Measurements from ENCODE around the gene ORC1.

The ORC1 gene

GRCh38 chr1:52366517-52366827, 37.8 kb downstream of the ORC1 start:
- Histone ChIP-seq H2BK12ac (ENCODE audit: low read length) (no peak overlapping the region), H2AFZ (ENCODE audit: low read length) (peak overlapping the region; percentile 97), H2BK5ac (ENCODE audit: low read length) (no peak overlapping the region), H3K36me3 (replicated peaks in 1 of 2; ENCODE audit: control insufficient read depth in 2 of 2, insufficient read depth in 2 of 2, low read length in 2 of 2) (peaks cover 11 to 44% of the 10 kb centered on the region in 2 donors), H4K8ac (ENCODE audit: low read depth, low read length) (no peak overlapping the region), H3K4ac (ENCODE audit: low read length) (no peak overlapping the region), H3K23ac (ENCODE audit: low read depth, low read length, poor library complexity) (no peak overlapping the region), H3K4me1 (ENCODE audit: control insufficient read depth in 2 of 2, insufficient read depth in 1 of 2, low read depth in 1 of 2, low read length in 2 of 2) (peaks cover 5 to 8% of the 10 kb centered on the region in 2 donors), H3K9me3 (replicated peaks in 1 of 2; ENCODE audit: control insufficient read depth in 2 of 2, insufficient read depth in 1 of 2, low read depth in 1 of 2, low read length in 2 of 2) (no peaks in the 10 kb centered on the region), H3K27ac (replicated peaks; ENCODE audit: low read length) (peak overlapping the region; percentile 79), H2AK5ac (ENCODE audit: low read depth, low read length) (no peak overlapping the region), H3K9ac (ENCODE audit: low read depth, low read length, poor library complexity) (no peak overlapping the region), H3K79me1 (ENCODE audit: low read depth, low read length) (peaks cover 10% of the 10 kb centered on the region), H3K27me3 (ENCODE audit: control insufficient read depth in 3 of 3, insufficient read depth in 3 of 3, low read depth in 1 of 3, low read length in 3 of 3) (no peaks in the 10 kb centered on the region), H2BK15ac (ENCODE audit: low read length) (no peak overlapping the region), H3K4me2 (ENCODE audit: insufficient read depth, low read length, poor library complexity, severe bottlenecking) (peak overlapping the region; percentile 53), H2BK120ac (ENCODE audit: low read depth, low read length) (no peak overlapping the region), H3K18ac (ENCODE audit: low read length) (no peak overlapping the region), H4K91ac (ENCODE audit: low read depth, low read length, poor library complexity) (no peak overlapping the region), H3K4me3 (ENCODE audit: low read length in 2 of 2) (peak overlapping the region; percentile 75 to 93), H3K14ac (ENCODE audit: low read length) (no peak overlapping the region)
- no peak for DNase-seq (ENCODE audit: low spot score)
- WGBS, 2 donors (ENCODE audit: extremely low coverage in 2 of 2, insufficient read length in 2 of 2, insufficient replicate concordance in 1 of 2): no CpG with 5 or more reads among the region's 8 CpGs

GRCh38 chr1:52365746-52366516, 38.3 kb downstream of the ORC1 start, which contains the start of gene CC2D1B:
Gene CC2D1B (minus strand): TSS chr1:52366205. CDS start chr1:52364620, 1,585 bp downstream.
- peaks cover 5 to 8% of the 10 kb centered on the region in 2 donors for H3K4me1 ChIP-seq (ENCODE audit: control insufficient read depth in 2 of 2, insufficient read depth in 1 of 2, low read depth in 1 of 2, low read length in 2 of 2)
- H3K9me3 ChIP-seq (replicated peaks in 1 of 2; ENCODE audit: control insufficient read depth in 2 of 2, insufficient read depth in 1 of 2, low read depth in 1 of 2, low read length in 2 of 2): no peaks in the 10 kb centered on the region
- H2BK120ac ChIP-seq (ENCODE audit: low read depth, low read length): no peak within 1 kb of the TSS
- H2BK15ac ChIP-seq (ENCODE audit: low read length): peak within 1 kb of the TSS; percentile 43
- peak within 1 kb of the TSS; percentile 99 for H3K9ac ChIP-seq (ENCODE audit: low read depth, low read length, poor library complexity)
- peaks cover 10% of the 10 kb centered on the region for H3K79me1 ChIP-seq (ENCODE audit: low read depth, low read length)
- no peaks in the 10 kb centered on the region for H3K27me3 ChIP-seq (ENCODE audit: control insufficient read depth in 3 of 3, insufficient read depth in 3 of 3, low read depth in 1 of 3, low read length in 3 of 3)
- H2AK5ac ChIP-seq (ENCODE audit: low read depth, low read length): peak within 1 kb of the TSS; percentile 81
- H3K36me3 ChIP-seq (replicated peaks in 1 of 2; ENCODE audit: control insufficient read depth in 2 of 2, insufficient read depth in 2 of 2, low read length in 2 of 2): peaks cover 16 to 44% of the 10 kb centered on the region in 2 donors
- H3K14ac ChIP-seq (ENCODE audit: low read length): peak within 1 kb of the TSS; percentile 94
- H3K27ac ChIP-seq (replicated peaks; ENCODE audit: low read length): peak within 1 kb of the TSS; percentile 79
- H2AFZ ChIP-seq (ENCODE audit: low read length): peak within 1 kb of the TSS; percentile 97
- peak within 1 kb of the TSS; percentile 98 for H3K23ac ChIP-seq (ENCODE audit: low read depth, low read length, poor library complexity)
- no CpG with 5 or more reads among the region's 92 CpGs for WGBS, 2 donors (ENCODE audit: extremely low coverage in 2 of 2, insufficient read length in 2 of 2, insufficient replicate concordance in 1 of 2)
- H3K4me2 ChIP-seq (ENCODE audit: insufficient read depth, low read length, poor library complexity, severe bottlenecking): peak within 1 kb of the TSS; percentile 92
- H4K91ac ChIP-seq (ENCODE audit: low read depth, low read length, poor library complexity): no peak within 1 kb of the TSS
- DNase-seq (ENCODE audit: low spot score): peak; percentile 98
- peak within 1 kb of the TSS; percentile 75 to 93 for H3K4me3 ChIP-seq (ENCODE audit: low read length in 2 of 2)
- peak within 1 kb of the TSS; percentile 98 for H3K18ac ChIP-seq (ENCODE audit: low read length)
- peak within 1 kb of the TSS; percentile 6 for H3K4ac ChIP-seq (ENCODE audit: low read length)
- peak within 1 kb of the TSS; percentile 85 for H2BK5ac ChIP-seq (ENCODE audit: low read length)
- H2BK12ac ChIP-seq (ENCODE audit: low read length): no peak within 1 kb of the TSS
- no peak within 1 kb of the TSS for H4K8ac ChIP-seq (ENCODE audit: low read depth, low read length)

- H3K4me3 ChIP-seq (ENCODE audit: low read length in 2 of 2): peak overlapping the region; percentile 75 to 93
- no CpG with 5 or more reads among the region's 22 CpGs for WGBS, 2 donors (ENCODE audit: extremely low coverage in 2 of 2, insufficient read length in 2 of 2, insufficient replicate concordance in 1 of 2)
- H3K14ac ChIP-seq (ENCODE audit: low read length): peak overlapping the region; percentile 23
- H2AK5ac ChIP-seq (ENCODE audit: low read depth, low read length): peak overlapping the region; percentile 81
- peak overlapping the region; percentile 92 for H3K4me2 ChIP-seq (ENCODE audit: insufficient read depth, low read length, poor library complexity, severe bottlenecking)
- DNase-seq (ENCODE audit: low spot score): no peak
- H3K4me1 ChIP-seq (ENCODE audit: control insufficient read depth in 2 of 2, insufficient read depth in 1 of 2, low read depth in 1 of 2, low read length in 2 of 2): peaks cover 5 to 8% of the 10 kb centered on the region in 2 donors
- H3K4ac ChIP-seq (ENCODE audit: low read length): no peak overlapping the region
- no peak overlapping the region for H3K27ac ChIP-seq (replicated peaks; ENCODE audit: low read length)
- peak overlapping the region; percentile 99 for H3K9ac ChIP-seq (ENCODE audit: low read depth, low read length, poor library complexity)
- no peaks in the 10 kb centered on the region for H3K27me3 ChIP-seq (ENCODE audit: control insufficient read depth in 3 of 3, insufficient read depth in 3 of 3, low read depth in 1 of 3, low read length in 3 of 3)
- no peak overlapping the region for H2BK120ac ChIP-seq (ENCODE audit: low read depth, low read length)
- peak overlapping the region; percentile 98 for H3K23ac ChIP-seq (ENCODE audit: low read depth, low read length, poor library complexity)
- H2BK5ac ChIP-seq (ENCODE audit: low read length): peak overlapping the region; percentile 85
- H2BK15ac ChIP-seq (ENCODE audit: low read length): no peak overlapping the region
- peaks cover 10% of the 10 kb centered on the region for H3K79me1 ChIP-seq (ENCODE audit: low read depth, low read length)
- no peak overlapping the region for H4K8ac ChIP-seq (ENCODE audit: low read depth, low read length)
- H3K9me3 ChIP-seq (replicated peaks in 1 of 2; ENCODE audit: control insufficient read depth in 2 of 2, insufficient read depth in 1 of 2, low read depth in 1 of 2, low read length in 2 of 2): no peaks in the 10 kb centered on the region
- peaks cover 23 to 46% of the 10 kb centered on the region in 2 donors for H3K36me3 ChIP-seq (replicated peaks in 1 of 2; ENCODE audit: control insufficient read depth in 2 of 2, insufficient read depth in 2 of 2, low read length in 2 of 2)
- no peak overlapping the region for H2BK12ac ChIP-seq (ENCODE audit: low read length)
- no peak overlapping the region for H4K91ac ChIP-seq (ENCODE audit: low read depth, low read length, poor library complexity)
- H2AFZ ChIP-seq (ENCODE audit: low read length): peak overlapping the region; percentile 97
- H3K18ac ChIP-seq (ENCODE audit: low read length): peak overlapping the region; percentile 98
These were observed 39.0 kb downstream of the ORC1 start for GRCh38 chr1:52365071-52365745.

- H3K27ac ChIP-seq (replicated peaks; ENCODE audit: low read length): no peak overlapping the region
These were observed 39.9 kb downstream of the ORC1 start for GRCh38 chr1:52364235-52364839.

More at GRCh38 chr1:52364235-52364839, 39.9 kb downstream of the ORC1 start:
- Histone ChIP-seq H3K36me3 (replicated peaks in 1 of 2; ENCODE audit: control insufficient read depth in 2 of 2, insufficient read depth in 2 of 2, low read length in 2 of 2) (peaks cover 32 to 54% of the 10 kb centered on the region in 2 donors), H4K8ac (ENCODE audit: low read depth, low read length) (no peak overlapping the region), H3K27me3 (ENCODE audit: control insufficient read depth in 3 of 3, insufficient read depth in 3 of 3, low read depth in 1 of 3, low read length in 3 of 3) (no peaks in the 10 kb centered on the region), H4K91ac (ENCODE audit: low read depth, low read length, poor library complexity) (no peak overlapping the region), H3K4me3 (ENCODE audit: low read length in 2 of 2) (peak overlapping the region in 1 of 2 donors; percentile 27), H3K23ac (ENCODE audit: low read depth, low read length, poor library complexity) (no peak overlapping the region), H3K14ac (ENCODE audit: low read length) (no peak overlapping the region), H2BK120ac (ENCODE audit: low read depth, low read length) (no peak overlapping the region), H3K9ac (ENCODE audit: low read depth, low read length, poor library complexity) (no peak overlapping the region), H2BK12ac (ENCODE audit: low read length) (no peak overlapping the region), H3K9me3 (replicated peaks in 1 of 2; ENCODE audit: control insufficient read depth in 2 of 2, insufficient read depth in 1 of 2, low read depth in 1 of 2, low read length in 2 of 2) (no peaks in the 10 kb centered on the region), H2BK5ac (ENCODE audit: low read length) (no peak overlapping the region), H3K4me1 (ENCODE audit: control insufficient read depth in 2 of 2, insufficient read depth in 1 of 2, low read depth in 1 of 2, low read length in 2 of 2) (peaks cover 5 to 8% of the 10 kb centered on the region in 2 donors), H2AK5ac (ENCODE audit: low read depth, low read length) (no peak overlapping the region), H3K18ac (ENCODE audit: low read length) (no peak overlapping the region), H3K4ac (ENCODE audit: low read length) (no peak overlapping the region), H2AFZ (ENCODE audit: low read length) (no peak overlapping the region), H3K79me1 (ENCODE audit: low read depth, low read length) (peaks cover 10% of the 10 kb centered on the region), H3K4me2 (ENCODE audit: insufficient read depth, low read length, poor library complexity, severe bottlenecking) (no peak overlapping the region), H2BK15ac (ENCODE audit: low read length) (no peak overlapping the region)
- DNase-seq (ENCODE audit: low spot score): no peak
- WGBS, 2 donors (ENCODE audit: extremely low coverage in 2 of 2, insufficient read length in 2 of 2, insufficient replicate concordance in 1 of 2): no CpG with 5 or more reads among the region's 5 CpGs

Data from neuronal stem cell (in vitro differentiated cells).